H1 (cell line): ENCODE measurements around the gene NTRK1. TPM values are rescaled to one million over a fixed set of nuclear protein-coding genes. Genes with fewer than 3 reads are reported as not detected.

Experiments
- CTCF ChIA-PET: fragments of 300-600 bp; sonication (Branson Sonifier 250); formaldehyde crosslinking; loops from one replicate; lab custom pipeline; 2021; ENCODE audit not compliant: partially characterized antibody; lab: Charles Lee
- POLR2A ChIA-PET: fragments of 300-600 bp; sonication (Branson Sonifier 250); formaldehyde crosslinking; loops from one replicate; lab custom pipeline; 2021; ENCODE audit warnings: inconsistent platforms; ENCODE audit not compliant: partially characterized antibody; lab: Charles Lee
- DNase-seq, 2 experiments: peaks; one replicate each; pipeline versions ENCODE4 v3.0.0 to v3.0.0-alpha.2; 2010 to 2022; ENCODE audit warnings: low spot score in 2 of 2, low read depth in 1 of 2, mixed read lengths in 1 of 2
- FAIRE-seq: peaks from 2 replicates; lab custom pipeline; 2011; peaks lifted over from hg19 to GRCh38; lab: Jason Lieb, UNC
- H2AFZ ChIP-seq: 2 replicates; pipeline ENCODE4 v1.8.1; 2012; ENCODE audit warnings: low read length, inconsistent platforms
- H2AK5ac ChIP-seq: 2 replicates; pipeline ENCODE4 v1.6.1; 2013; ENCODE audit warnings: low read depth, low read length
- H2BK120ac ChIP-seq: replicated peaks from 2 replicates; pipeline ENCODE3; 2013; ENCODE audit warnings: low read depth, low read length, inconsistent platforms
- H2BK12ac ChIP-seq: 2 replicates; pipeline ENCODE4 v1.6.1; 2013; ENCODE audit warnings: low read depth, low read length
- H2BK15ac ChIP-seq: 2 replicates; pipeline ENCODE4 v1.6.1; 2013; ENCODE audit warnings: low read length
- H2BK20ac ChIP-seq: 2 replicates; pipeline ENCODE4 v1.6.1; 2013; ENCODE audit warnings: low read length
- H2BK5ac ChIP-seq: 2 replicates; pipeline ENCODE4 v1.6.1; 2013; ENCODE audit warnings: low read depth, low read length
- H3K14ac ChIP-seq: 2 replicates; pipeline ENCODE4 v1.6.1; 2013; ENCODE audit warnings: inconsistent platforms; ENCODE audit not compliant: insufficient read length
- H3K18ac ChIP-seq: 2 replicates; pipeline ENCODE4 v1.6.1; 2013; ENCODE audit warnings: low read length; ENCODE audit errors: extremely low read depth
- H3K23ac ChIP-seq: 2 replicates; pipeline ENCODE4 v1.6.1; 2013; ENCODE audit warnings: inconsistent platforms; ENCODE audit not compliant: insufficient read length
- H3K23me2 ChIP-seq: 2 replicates; pipeline ENCODE4 v1.6.1; 2013; ENCODE audit warnings: low read depth, low read length
- H3K27ac ChIP-seq: 2 replicates; pipeline ENCODE4 v1.6.1; 2011; ENCODE audit warnings: low read depth, low read length, inconsistent platforms
- H3K27me3 ChIP-seq, 4 experiments: replicated peaks in 1 of 4; 1 replicate in 1 of 4; 2 replicates in 3 of 4; pipeline versions ENCODE4 v1.6.1 to v1.8.1; 2011 to 2013; ENCODE audit warnings: low read length in 3 of 4, mild to moderate bottlenecking in 3 of 4, inconsistent platforms in 2 of 4, mixed read lengths in 2 of 4, moderate library complexity in 1 of 4; ENCODE audit not compliant: control insufficient read depth in 3 of 4, insufficient read depth in 3 of 4; ENCODE audit errors: extremely low read depth in 1 of 4
- H3K36me3 ChIP-seq, 4 experiments: 2 replicates each; pipeline versions ENCODE4 v1.6.1 to v1.8.1; 2011 to 2013; ENCODE audit warnings: mild to moderate bottlenecking in 4 of 4, low read length in 3 of 4, moderate library complexity in 2 of 4, control low read depth in 1 of 4, inconsistent platforms in 1 of 4; ENCODE audit not compliant: insufficient read depth in 4 of 4, control insufficient read depth in 2 of 4
- H3K4ac ChIP-seq: replicated peaks from 2 replicates; pipeline ENCODE3; 2013; ENCODE audit warnings: low read length, low read depth, mixed read lengths, inconsistent platforms; ENCODE audit not compliant: insufficient read length
- H3K4me1 ChIP-seq, 4 experiments: replicated peaks in 1 of 4; 1 replicate in 1 of 4; 2 replicates in 3 of 4; pipeline versions ENCODE4 v1.6.1 to v1.8.1; 2011 to 2013; ENCODE audit warnings: low read length in 3 of 4, inconsistent platforms in 2 of 4, mixed read lengths in 1 of 4; ENCODE audit not compliant: insufficient read depth in 4 of 4, control insufficient read depth in 3 of 4
- H3K4me2 ChIP-seq, 2 experiments: 2 replicates each; pipeline versions ENCODE4 v1.6.1 to v1.8.1; 2011 to 2013; ENCODE audit warnings: low read depth in 2 of 2, low read length in 2 of 2, control low read depth in 1 of 2, inconsistent platforms in 1 of 2, mild to moderate bottlenecking in 1 of 2; ENCODE audit not compliant: insufficient read depth in 1 of 2
- H3K4me3 ChIP-seq, 4 experiments: fragments of 200-600, 300-600 bp in 1 of 4; sonication (generic), shearing (Covaris generic), sonication (Bioruptor Twin) in 1 of 4; 2 replicates each; pipeline versions ENCODE4 v1.5.1 to v1.8.1; 2011 to 2016; ENCODE audit warnings: low read length in 4 of 4, low read depth in 3 of 4, control low read depth in 2 of 4, inconsistent platforms in 2 of 4, mild to moderate bottlenecking in 2 of 4, mixed read lengths in 1 of 4, moderate library complexity in 1 of 4; ENCODE audit not compliant: insufficient read depth in 2 of 4; ENCODE audit errors: extremely low read depth in 1 of 4
- H3K56ac ChIP-seq: replicated peaks from 2 replicates; pipeline ENCODE3; 2013; ENCODE audit warnings: low read depth, mild to moderate bottlenecking, mixed read lengths, low read length, inconsistent platforms; ENCODE audit not compliant: insufficient read length
- H3K79me1 ChIP-seq: 2 replicates; pipeline ENCODE4 v1.6.1; 2013; ENCODE audit warnings: low read depth, low read length, control low read depth
- H3K79me2 ChIP-seq, 2 experiments: 2 replicates each; pipeline versions ENCODE4 v1.6.1 to v1.8.1; 2012 to 2013; ENCODE audit warnings: low read length in 2 of 2, mild to moderate bottlenecking in 2 of 2, inconsistent platforms in 1 of 2; ENCODE audit not compliant: insufficient read depth in 2 of 2, control insufficient read depth in 1 of 2
- H3K9ac ChIP-seq, 4 experiments: replicated peaks in 1 of 4; 1 replicate in 1 of 4; 2 replicates in 3 of 4; pipeline versions ENCODE4 v1.6.1 to v1.8.1; 2011 to 2013; ENCODE audit warnings: low read depth in 3 of 4, low read length in 3 of 4, control low read depth in 2 of 4, mild to moderate bottlenecking in 2 of 4, moderate library complexity in 2 of 4, inconsistent platforms in 1 of 4; ENCODE audit errors: extremely low read depth in 1 of 4
- H3K9me3 ChIP-seq, 2 experiments: 2 replicates each; pipeline versions ENCODE4 v1.6.1 to v1.8.1; 2012 to 2013; ENCODE audit warnings: mild to moderate bottlenecking in 2 of 2, moderate library complexity in 2 of 2, control low read depth in 1 of 2, inconsistent platforms in 1 of 2, low read depth in 1 of 2, low read length in 1 of 2, mixed read lengths in 1 of 2; ENCODE audit not compliant: insufficient read depth in 2 of 2
- H4K20me1 ChIP-seq, 2 experiments: replicated peaks in 1 of 2; 2 replicates each; pipeline versions ENCODE3 to v1.8.1; 2011 to 2013; ENCODE audit warnings: inconsistent platforms in 2 of 2, low read length in 2 of 2, mild to moderate bottlenecking in 1 of 2; ENCODE audit not compliant: insufficient read depth in 2 of 2, control insufficient read depth in 1 of 2
- H4K5ac ChIP-seq: 2 replicates; pipeline ENCODE4 v1.6.1; 2013; ENCODE audit warnings: low read length, low read depth, mixed read lengths, inconsistent platforms; ENCODE audit not compliant: insufficient read length
- H4K8ac ChIP-seq: 2 replicates; pipeline ENCODE4 v1.8.0; 2013; ENCODE audit warnings: mild to moderate bottlenecking, moderate library complexity, low read length, inconsistent platforms; ENCODE audit not compliant: insufficient read depth; ENCODE audit errors: extremely low read depth
- H4K91ac ChIP-seq: replicated peaks from 2 replicates; pipeline ENCODE3; 2013; ENCODE audit warnings: low read length, mixed read lengths, inconsistent platforms; ENCODE audit not compliant: insufficient read length
- RNF2 ChIP-seq: fragments of 200-900, 300-1000 bp; sonication (generic); IDR thresholded peaks from 2 replicates; pipeline ENCODE4 v1.7.1; 2016; ENCODE audit warnings: borderline replicate concordance, low read depth, mild to moderate bottlenecking, antibody characterized with exemption, low read length; ENCODE audit not compliant: poor library complexity, severe bottlenecking; ENCODE audit errors: missing control alignments
- SUZ12 ChIP-seq: fragments of 200-600 bp; sonication (generic); IDR thresholded peaks from 2 replicates; pipeline ENCODE4 v1.6.1; 2012; ENCODE audit warnings: mild to moderate bottlenecking, inconsistent platforms, low read length, moderate library complexity, mixed read lengths
- WGBS, 2 experiments: shearing (Covaris generic) in 1 of 2; methylation state at CpG; one replicate each; pipeline versions ENCODE4 v1.1.6 to v1.1.7; 2013 to 2015; ENCODE audit warnings: low lambda C conversion rate in 2 of 2, mixed read lengths in 2 of 2, inconsistent platforms in 1 of 2, low coverage in 1 of 2, missing lambda C conversion rate in 1 of 2; ENCODE audit not compliant: insufficient replicate concordance in 2 of 2, insufficient coverage in 1 of 2, insufficient read length in 1 of 2; ENCODE audit errors: extremely low coverage in 1 of 2, missing lambda C conversion rate in 1 of 2; 5-methylcytosine and 5-hydroxymethylcytosine counted together
- long read RNA-seq, 2 experiments: library from RNA in 1 of 2; library from capped mRNA in 1 of 2; stranded (forward); transcript quantifications; one replicate each; pipeline ENCODE4 v2.0.0, GENCODE V29; 2021; ENCODE audit warnings: inconsistent platforms in 1 of 2
- polyA minus RNA-seq, 3 experiments: library from RNA; depleted of rRNA, polyadenylated mRNA; stranded (reverse); fragments of >200 nt; gene quantifications; 1 replicate in 2 of 3; 2 replicates in 1 of 3; pipeline ENCODE4 v1.2.3, GENCODE V29; 2011
- polyA plus RNA-seq, 7 experiments: library from polyadenylated mRNA; depleted of rRNA in 3 of 7; stranded (reverse) in 5 of 7; unstranded in 2 of 7; fragments of >200 nt in 5 of 7; fragments of 200-250 nt in 2 of 7; gene quantifications; 1 replicate in 5 of 7; 2 replicates in 1 of 7; 4 replicates in 1 of 7; pipeline versions ENCODE4 v1.2.1 to v1.2.3, GENCODE V29; 2011 to 2013; ENCODE audit warnings: missing spikeins in 2 of 7, mixed read lengths in 2 of 7
- total RNA-seq: library from RNA; stranded (reverse); fragmentation: NEBNext Ultra II Directional; extraction: Animal tissue kit (Norgen Biotek cat#: 25700); gene quantifications from 2 replicates; pipeline ENCODE4 v1.2.1, GENCODE V29; 2021

The NTRK1 gene
- 0.24 and 0.27 TPM in 2 replicates for total RNA-seq
- 0.12 and 0.13 TPM in 2 replicates for polyA plus RNA-seq (2011; rRNA removed)
- polyA plus RNA-seq (2011; cell fraction: cytosol; rRNA removed): 0.06 TPM
- 0.74 TPM for polyA plus RNA-seq (2011; cell fraction: nucleus; rRNA removed)
- polyA plus RNA-seq (2012, experiment 1 of 2): 0.05 to 0.15 TPM (median 0.13 TPM) in 3 of 4 replicates, not detected in the other
- 0.05 TPM for polyA plus RNA-seq (2012, experiment 2 of 2)
- polyA plus RNA-seq (2013, experiment 1 of 2): 0.18 TPM
- 0.06 TPM for polyA plus RNA-seq (2013, experiment 2 of 2)
- polyA minus RNA-seq (2011; rRNA and poly(A)+ RNA removed): 0.12 and 0.13 TPM in 2 replicates
- polyA minus RNA-seq (2011; cell fraction: cytosol; rRNA and poly(A)+ RNA removed): not detected
- not detected for polyA minus RNA-seq (2011; cell fraction: nucleus; rRNA and poly(A)+ RNA removed)
- long read RNA-seq, experiment 1: 0 reads
- long read RNA-seq, experiment 2: 0 reads

DNA sequence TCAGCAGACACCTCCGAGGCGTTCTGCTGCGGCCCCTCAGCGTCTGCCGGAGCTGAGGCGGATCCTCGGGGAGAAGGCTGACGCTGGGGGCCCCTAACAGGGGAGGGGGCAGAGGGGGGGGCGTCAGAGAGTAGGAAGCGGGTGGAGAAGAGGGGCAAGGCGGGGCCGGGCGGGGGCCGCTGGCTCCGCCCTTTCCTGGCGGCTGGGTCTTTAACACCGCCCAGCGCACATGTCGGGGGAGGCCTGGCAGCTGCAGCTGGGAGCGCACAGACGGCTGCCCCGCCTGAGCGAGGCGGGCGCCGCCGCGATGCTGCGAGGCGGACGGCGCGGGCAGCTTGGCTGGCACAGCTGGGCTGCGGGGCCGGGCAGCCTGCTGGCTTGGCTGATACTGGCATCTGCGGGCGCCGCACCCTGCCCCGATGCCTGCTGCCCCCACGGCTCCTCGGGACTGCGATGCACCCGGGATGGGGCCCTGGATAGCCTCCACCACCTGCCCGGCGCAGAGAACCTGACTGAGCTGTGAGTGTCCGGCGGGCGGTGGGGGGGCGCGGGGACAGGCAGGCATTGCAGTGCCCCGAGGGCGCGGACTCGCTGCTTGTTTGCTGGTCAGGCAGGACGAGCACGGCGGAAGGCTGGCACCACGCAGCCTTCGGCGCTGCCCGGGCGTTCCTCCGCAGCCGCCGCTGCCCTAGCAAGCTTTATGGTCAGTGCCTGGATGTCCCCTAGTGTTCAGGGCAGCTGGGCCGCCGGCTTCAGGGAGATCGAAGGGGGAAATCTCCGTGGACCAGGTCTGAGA lies at the start of gene NTRK1:
Gene NTRK1 (plus strand): TSS at position 238 of the 796 bp plus-strand sequence. CDS start 70 bp downstream, at position 308.
- WGBS, 2 experiments: 11% methylated on average over 54 of the region's 69 CpGs; no CpG with 5 or more reads in 1 of the 2 experiments
- no peak within 1 kb of the TSS for H3K23ac ChIP-seq
- no peaks in the 10 kb centered on the region for H3K79me2 ChIP-seq
- no peak within 1 kb of the TSS for H2BK120ac ChIP-seq
- H2BK15ac ChIP-seq: no peak within 1 kb of the TSS
- H3K4me1 ChIP-seq: peaks cover 0 to 15% (median 9%) of the 10 kb centered on the region in 4 experiments; a peak in 6 of 7 replicates
- H4K5ac ChIP-seq: no peak within 1 kb of the TSS
- H3K36me3 ChIP-seq: peaks cover 0 to 2% (median 0%) of the 10 kb centered on the region in 4 experiments; a peak in 1 of 8 replicates
- CTCF ChIA-PET: interaction anchor here (0.6 to 25.2 kb wide), 37 partner anchors 11 to 966 kb away, joined by 3 to 719 read pairs (median 6); partner anchors contain the start of genes CRABP2, HDGF, ISG20L2 and LRRC71
- H3K4me2 ChIP-seq: peak within 1 kb of the TSS; percentile 73 to 94
- H4K91ac ChIP-seq: no peak within 1 kb of the TSS
- peak within 1 kb of the TSS; percentile 31 to 62 (median 58) for H3K4me3 ChIP-seq
- POLR2A ChIA-PET: interaction anchor here (0.7 to 2.5 kb wide), 18 partner anchors 12 to 169 kb away, joined by 3 to 7 read pairs (median 3); partner anchors contain the start of genes MRPL24 and PRCC
- H2BK12ac ChIP-seq: no peak within 1 kb of the TSS
- H3K27me3 ChIP-seq: peaks cover 55 to 87% (median 84%) of the 10 kb centered on the region in 4 experiments
- no peak within 1 kb of the TSS for H2AK5ac ChIP-seq
- H3K14ac ChIP-seq: no peak within 1 kb of the TSS
- DNase-seq: peak in 1 of 2 experiments; percentile 72
- H3K4ac ChIP-seq: no peak within 1 kb of the TSS
- no peak within 1 kb of the TSS for H3K27ac ChIP-seq
- no peak within 1 kb of the TSS for H2BK5ac ChIP-seq
- no peak within 1 kb of the TSS for H2BK20ac ChIP-seq
- no peaks in the 10 kb centered on the region for H3K79me1 ChIP-seq
- FAIRE-seq: no peak
- no peak within 1 kb of the TSS for H3K56ac ChIP-seq
- no peak within 1 kb of the TSS for H4K8ac ChIP-seq
- no peak within 1 kb of the TSS; the same call in none of the 2 replicates for H3K18ac ChIP-seq
- peak within 1 kb of the TSS; percentile 66; the same call in 1 of the 2 replicates for H2AFZ ChIP-seq
- no peak within 1 kb of the TSS for H3K9ac ChIP-seq
- no peaks in the 10 kb centered on the region for H3K9me3 ChIP-seq
- peaks cover 19% of the 10 kb centered on the region; the same call in 1 of the 2 replicates for H3K23me2 ChIP-seq
- peaks cover 1 to 10% of the 10 kb centered on the region in 2 experiments for H4K20me1 ChIP-seq
- TF ChIP-seq RNF2 (no peak), SUZ12 (peak; percentile 64)
